ENCODE results near the gene RBMY1F.
"Not testable (repeated sequence)": the region's sequence is repeated elsewhere in the genome, so short reads cannot be mapped to it uniquely, and the experiment has no call there.

The RBMY1F gene

GRCh38 chrY:22182823-22183222 lies at the start of gene RBMY1F:
Gene RBMY1F (minus strand): TSS chrY:22182923. CDS start chrY:22180969, 1,954 bp downstream.
- DNase-seq; in situ Hi-C loops (cut with HindIII; ENCODE audit: low pct_ligation_motif_present, low pct_unique_long_range_greater_than_20kb, low sequenced_read_pairs): not testable (repeated sequence)

DNA sequence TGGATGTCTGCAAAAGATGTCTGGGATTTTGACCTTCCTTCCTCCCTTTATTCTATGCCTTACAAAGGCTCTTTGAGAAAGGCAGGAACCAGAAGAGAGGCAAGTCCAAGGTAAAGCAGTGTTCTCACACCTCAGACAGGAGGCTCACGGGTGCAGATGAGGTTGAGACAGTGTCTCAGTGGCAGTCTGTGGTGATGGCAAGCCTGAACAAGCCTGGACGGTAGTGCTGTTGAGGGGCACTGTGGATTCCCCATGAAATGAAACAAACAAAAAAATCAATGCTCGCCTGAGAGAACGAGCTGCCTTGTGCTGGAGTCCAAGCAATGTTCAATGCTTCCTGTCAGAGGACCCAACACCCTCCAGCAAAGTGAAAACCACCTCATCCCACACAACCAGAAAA lies 31.6 kb downstream of the RBMY1F start:
- DNase-seq; in situ Hi-C loops (cut with HindIII; ENCODE audit: low pct_ligation_motif_present, low pct_unique_long_range_greater_than_20kb, low sequenced_read_pairs): not testable (repeated sequence)

DNA sequence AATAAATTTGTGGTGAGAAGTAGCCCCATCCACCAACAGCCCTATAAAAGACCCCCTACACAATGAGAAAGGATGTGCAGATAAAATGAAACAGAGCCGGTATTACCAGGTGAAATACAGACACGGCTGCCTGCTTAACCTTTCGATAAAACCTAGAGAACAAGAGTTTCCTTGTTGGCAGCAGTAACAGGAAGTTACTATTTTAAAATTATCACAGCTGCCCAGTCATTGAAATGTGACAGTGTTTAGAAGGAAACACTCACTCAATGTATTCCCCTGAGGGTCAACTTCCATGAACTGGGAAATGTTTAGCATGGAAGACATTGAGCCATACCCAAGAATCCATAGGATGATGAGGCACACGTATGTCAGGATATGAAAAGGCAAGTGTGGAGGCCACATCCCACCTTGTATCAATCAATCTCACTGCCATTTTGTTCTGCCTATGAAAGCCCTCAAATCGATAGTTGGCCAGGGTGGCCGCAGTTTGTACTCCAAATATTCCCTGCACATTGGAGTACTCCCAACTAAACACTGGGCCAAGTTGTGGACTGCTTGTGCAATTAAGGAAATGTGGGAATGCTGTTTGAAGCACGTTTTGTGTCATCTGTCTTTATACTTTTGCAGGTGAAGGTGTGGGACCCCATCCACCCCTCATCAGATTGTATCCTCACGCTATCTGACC lies 41.6 kb downstream of the RBMY1F start:
- in situ Hi-C loops (cut with HindIII; ENCODE audit: low pct_ligation_motif_present, low pct_unique_long_range_greater_than_20kb, low sequenced_read_pairs); DNase-seq: not testable (repeated sequence)

DNA sequence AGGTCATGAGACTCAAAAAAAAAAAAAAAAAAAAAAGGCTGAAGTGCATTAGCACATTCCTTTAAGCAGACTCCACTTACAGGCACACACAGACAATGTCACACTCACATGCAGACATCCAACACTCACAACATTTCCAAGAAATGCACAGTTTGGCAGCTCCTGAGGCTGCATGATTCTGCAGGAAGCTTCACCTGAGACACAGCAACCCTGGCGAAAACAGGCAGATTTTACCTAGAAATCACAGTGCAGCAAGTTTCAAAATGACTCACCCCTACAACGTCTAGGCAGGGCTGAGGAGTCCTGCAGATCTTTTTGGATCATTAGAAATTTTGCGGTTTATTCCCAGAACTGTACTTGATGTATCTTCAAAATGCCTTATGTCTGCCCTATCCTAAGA lies 48.0 kb downstream of the RBMY1F start:
- DNase-seq; in situ Hi-C loops (cut with HindIII; ENCODE audit: low pct_ligation_motif_present, low pct_unique_long_range_greater_than_20kb, low sequenced_read_pairs): not testable (repeated sequence)

DNA sequence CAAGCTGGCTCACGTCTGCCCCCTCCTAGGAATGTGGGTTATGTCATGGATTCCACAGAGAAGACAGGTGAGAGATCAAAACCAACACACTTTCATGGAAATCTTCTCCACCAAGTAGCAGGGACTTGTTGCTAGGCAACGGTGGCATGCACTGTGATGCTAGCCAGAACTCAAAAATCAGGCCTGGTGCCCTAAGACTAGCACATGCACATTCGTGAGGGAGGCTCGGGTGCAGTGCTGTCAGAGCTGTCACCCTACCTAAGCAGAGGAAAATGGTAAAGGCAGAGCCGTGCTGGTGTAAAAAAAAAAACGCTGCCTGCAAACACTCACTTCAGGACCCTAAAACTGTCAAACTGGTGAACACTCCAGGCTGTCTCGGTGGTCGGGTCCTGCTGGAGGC lies 52.2 kb downstream of the RBMY1F start:
- in situ Hi-C loops (cut with HindIII; ENCODE audit: low pct_ligation_motif_present, low pct_unique_long_range_greater_than_20kb, low sequenced_read_pairs), result not testable (repeated sequence)

More for the DNA sequence above, 52.2 kb downstream of the RBMY1F start:
- DNase-seq, result not testable (repeated sequence)
